ENCODE results near the gene LPAR1.

DNA sequence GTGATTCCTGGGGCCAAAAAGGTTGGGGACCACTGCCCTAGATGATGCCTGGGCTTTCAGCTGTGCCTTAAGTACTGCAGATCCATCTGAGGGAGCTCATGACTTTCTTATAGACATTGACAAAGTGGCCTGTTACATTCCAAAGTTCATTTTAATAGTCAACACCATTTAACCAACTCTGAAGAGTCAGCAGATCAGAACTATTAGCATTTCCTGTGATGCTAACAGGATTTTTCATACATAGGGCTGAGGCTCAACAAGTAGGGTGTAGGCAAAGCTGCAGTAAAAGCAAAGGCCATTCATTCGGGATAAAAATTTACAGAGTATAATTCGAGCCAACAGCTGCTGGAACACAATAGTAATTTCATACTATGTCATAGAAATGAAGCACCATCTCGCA lies 105.4 kb downstream of the LPAR1 start:
- no peak for TF ChIP-seq POLR2A (IDR thresholded peaks at IDR 0.05)
- TF ChIP-seq, protein P1, sequence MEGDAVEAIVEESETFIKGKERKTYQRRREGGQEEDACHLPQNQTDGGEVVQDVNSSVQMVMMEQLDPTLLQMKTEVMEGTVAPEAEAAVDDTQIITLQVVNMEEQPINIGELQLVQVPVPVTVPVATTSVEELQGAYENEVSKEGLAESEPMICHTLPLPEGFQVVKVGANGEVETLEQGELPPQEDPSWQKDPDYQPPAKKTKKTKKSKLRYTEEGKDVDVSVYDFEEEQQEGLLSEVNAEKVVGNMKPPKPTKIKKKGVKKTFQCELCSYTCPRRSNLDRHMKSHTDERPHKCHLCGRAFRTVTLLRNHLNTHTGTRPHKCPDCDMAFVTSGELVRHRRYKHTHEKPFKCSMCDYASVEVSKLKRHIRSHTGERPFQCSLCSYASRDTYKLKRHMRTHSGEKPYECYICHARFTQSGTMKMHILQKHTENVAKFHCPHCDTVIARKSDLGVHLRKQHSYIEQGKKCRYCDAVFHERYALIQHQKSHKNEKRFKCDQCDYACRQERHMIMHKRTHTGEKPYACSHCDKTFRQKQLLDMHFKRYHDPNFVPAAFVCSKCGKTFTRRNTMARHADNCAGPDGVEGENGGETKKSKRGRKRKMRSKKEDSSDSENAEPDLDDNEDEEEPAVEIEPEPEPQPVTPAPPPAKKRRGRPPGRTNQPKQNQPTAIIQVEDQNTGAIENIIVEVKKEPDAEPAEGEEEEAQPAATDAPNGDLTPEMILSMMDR (IDR thresholded peaks at IDR 0.05), result no peak

All from adrenal gland (tissue), 5 donors.